ENCODE data around the gene WNT3A. TPM values are rescaled to one million over a fixed set of nuclear protein-coding genes. Genes with fewer than 3 reads are reported as not detected.

Gene WNT3A
- total RNA-seq, 4 donors from 2014 or later: not detected

- 36 to 55% methylated on average over 5 to 13 of the region's 16 CpGs for WGBS, 2 donors (ENCODE audit: low coverage in 1 of 2)
- peaks cover 11% of the 10 kb centered on the region for H3K27me3 ChIP-seq
- H3K4me1 ChIP-seq: no peaks in the 10 kb centered on the region
- no peaks in the 10 kb centered on the region for H3K9me3 ChIP-seq
- intact Hi-C loops (cut with DNase I; ENCODE audit: low total_unique reads) (loop anchor here (10.0 kb wide), 1 partner anchor 589 kb away; no protein-coding TSS in a partner anchor), in situ Hi-C loops (cut with MboI; ENCODE audit: low pct_ligation_motif_present in 1 of 4, low pct_unique_long_range_greater_than_20kb in 1 of 4, low sequenced_read_pairs in 3 of 4) (no loop called here)
- H3K27ac ChIP-seq: no peak overlapping the region
- H3K4me3 ChIP-seq: no peak overlapping the region
- TF ChIP-seq POLR2A (IDR thresholded peaks at IDR 0.05) (no peak), CTCF (IDR thresholded peaks at IDR 0.05) (peak in 1 of 5 experiments; percentile 16)
- no peaks in the 10 kb centered on the region for H3K36me3 ChIP-seq
- no peak for DNase-seq
Measured at GRCh38 chr1:228073857-228074545, 67.2 kb downstream of the WNT3A start.

GRCh38 chr1:228074954-228075730 is 68.3 kb downstream of the WNT3A start:
- Histone ChIP-seq H3K36me3 (no peaks in the 10 kb centered on the region), H3K9me3 (no peaks in the 10 kb centered on the region), H3K4me1 (no peaks in the 10 kb centered on the region), H3K4me3 (no peak overlapping the region), H3K27ac (no peak overlapping the region), H3K27me3 (peaks cover 11% of the 10 kb centered on the region)
- in situ Hi-C loops (cut with MboI; ENCODE audit: low pct_ligation_motif_present in 1 of 4, low pct_unique_long_range_greater_than_20kb in 1 of 4, low sequenced_read_pairs in 3 of 4) (no loop called here), intact Hi-C loops (cut with DNase I; ENCODE audit: low total_unique reads) (loop anchor here (10.0 kb wide), 1 partner anchor 590 kb away; no protein-coding TSS in a partner anchor)
- no peak for TF ChIP-seq CTCF (IDR thresholded peaks at IDR 0.05)
- peak; percentile 12 for DNase-seq
- WGBS, 2 donors (ENCODE audit: low coverage in 1 of 2): 33% methylated on average over 16 of the region's 18 CpGs; no CpG with 5 or more reads in 1 of the 2 donors

- no peak overlapping the region for H3K4me3 ChIP-seq
- in situ Hi-C loops (cut with MboI; ENCODE audit: low pct_ligation_motif_present in 1 of 4, low pct_unique_long_range_greater_than_20kb in 1 of 4, low sequenced_read_pairs in 3 of 4): no loop called here
- 60 to 68% methylated on average over 2 to 9 of the region's 9 CpGs for WGBS, 2 donors (ENCODE audit: low coverage in 1 of 2)
- DNase-seq: no peak
- H3K27me3 ChIP-seq: peaks cover 11% of the 10 kb centered on the region
- no peaks in the 10 kb centered on the region for H3K36me3 ChIP-seq
- H3K4me1 ChIP-seq: peaks cover 0 to 1% (median 1%) of the 10 kb centered on the region in 4 donors
- no peaks in the 10 kb centered on the region for H3K9me3 ChIP-seq
- no peak overlapping the region for H3K27ac ChIP-seq
- intact Hi-C loops (cut with DNase I; ENCODE audit: low total_unique reads): loop anchor here (10.0 kb wide), 1 partner anchor 591 kb away; no protein-coding TSS in a partner anchor
- TF ChIP-seq CTCF (IDR thresholded peaks at IDR 0.05): no peak
- TF ChIP-seq EP300 (IDR thresholded peaks at IDR 0.05; ENCODE audit: low read depth): no peak
- no peak for TF ChIP-seq POLR2AphosphoS5 (IDR thresholded peaks at IDR 0.05)
- TF ChIP-seq POLR2A (IDR thresholded peaks at IDR 0.05): no peak
Measured at GRCh38 chr1:228075801-228076271, 69.0 kb downstream of the WNT3A start.

- in situ Hi-C loops (cut with MboI; ENCODE audit: low pct_ligation_motif_present in 1 of 4, low pct_unique_long_range_greater_than_20kb in 1 of 4, low sequenced_read_pairs in 3 of 4) (no loop called here), intact Hi-C loops (cut with DNase I; ENCODE audit: low total_unique reads) (loop anchor here (10.0 kb wide), 1 partner anchor 592 kb away; no protein-coding TSS in a partner anchor)
- peak; percentile 5 for DNase-seq
- no peaks in the 10 kb centered on the region for H3K36me3 ChIP-seq
- no peak for TF ChIP-seq CTCF (IDR thresholded peaks at IDR 0.05)
- no peak for TF ChIP-seq POLR2A (IDR thresholded peaks at IDR 0.05)
- TF ChIP-seq POLR2AphosphoS5 (IDR thresholded peaks at IDR 0.05): no peak
- no peak for TF ChIP-seq EP300 (IDR thresholded peaks at IDR 0.05; ENCODE audit: low read depth)
- H3K27ac ChIP-seq: no peak overlapping the region
- no peaks in the 10 kb centered on the region for H3K9me3 ChIP-seq
- H3K27me3 ChIP-seq: peaks cover 11% of the 10 kb centered on the region
- H3K4me3 ChIP-seq: no peak overlapping the region
- peaks cover 9 to 11% (median 10%) of the 10 kb centered on the region in 4 donors for H3K4me1 ChIP-seq
- WGBS, 2 donors (ENCODE audit: low coverage in 1 of 2): 71% methylated on average over 9 of the region's 9 CpGs; no CpG with 5 or more reads in 1 of the 2 donors
Measured at GRCh38 chr1:228076796-228077430, 70.1 kb downstream of the WNT3A start.

Data from transverse colon (tissue), 4 donors.